NCI-H187 treated with DMSO at 0.1 percent for 48 hours (cell line): ENCODE measurements around the gene PIGQ.
"Not testable (repeated sequence)": the region's sequence is repeated elsewhere in the genome, so short reads cannot be mapped to it uniquely, and the experiment has no call there.

Experiments used
- DNase-seq: peaks from one replicate; lab custom pipeline; 2025; lab: John Stamatoyannopoulos, UW

Gene PIGQ

GRCh38 chr16:586047-586644 is 16.4 kb downstream of the PIGQ start:
- no peak for DNase-seq

DNA sequence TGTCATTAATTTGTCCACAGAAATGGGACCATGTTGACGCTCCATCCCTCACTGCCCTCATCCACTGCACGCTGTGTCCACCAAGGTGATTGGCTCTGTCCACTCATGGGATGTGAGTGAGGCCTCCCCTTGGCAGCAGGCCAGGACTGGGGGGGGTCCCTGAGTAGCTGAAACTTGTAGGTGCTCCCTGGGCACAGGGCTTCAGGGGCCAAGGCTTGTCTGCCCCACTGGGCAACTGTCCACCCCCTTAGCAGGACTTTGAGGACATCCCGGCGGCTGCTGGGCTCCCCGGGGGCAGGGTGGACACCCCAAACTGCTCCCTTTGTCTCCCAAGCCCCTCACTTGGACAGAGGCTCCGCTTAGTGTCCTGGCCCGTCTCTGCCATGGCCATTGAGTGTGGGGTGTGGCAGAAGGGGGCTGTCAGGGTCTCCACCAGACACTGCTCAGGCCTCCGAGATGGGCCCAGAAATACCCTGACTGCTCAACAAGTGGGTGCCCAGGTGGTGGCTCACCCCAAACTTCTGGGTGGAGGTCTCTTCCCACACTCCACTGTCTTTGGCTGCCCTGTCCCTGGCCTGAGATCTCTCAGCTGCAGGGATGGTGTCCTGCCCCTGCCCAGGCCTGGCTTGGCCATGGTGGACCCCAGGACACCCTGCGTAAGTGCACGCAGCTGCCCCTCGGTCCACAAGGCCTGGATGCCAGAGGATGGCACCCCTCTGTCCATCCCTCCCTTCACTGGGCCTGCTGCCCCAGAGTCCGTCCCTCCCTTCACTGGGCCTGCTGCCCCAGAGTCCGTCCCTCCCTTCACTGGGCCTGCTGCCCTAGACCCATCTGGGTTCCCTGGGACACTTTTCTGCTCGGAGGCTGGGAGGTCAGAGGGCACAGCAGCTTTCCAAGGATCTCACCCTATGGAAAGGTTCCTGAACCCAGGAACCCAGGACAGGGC is 17.1 kb downstream of the PIGQ start:
- DNase-seq: no peak

- no peak for DNase-seq
These were observed 18.8 kb downstream of the PIGQ start for GRCh38 chr16:588639-588888.

DNA sequence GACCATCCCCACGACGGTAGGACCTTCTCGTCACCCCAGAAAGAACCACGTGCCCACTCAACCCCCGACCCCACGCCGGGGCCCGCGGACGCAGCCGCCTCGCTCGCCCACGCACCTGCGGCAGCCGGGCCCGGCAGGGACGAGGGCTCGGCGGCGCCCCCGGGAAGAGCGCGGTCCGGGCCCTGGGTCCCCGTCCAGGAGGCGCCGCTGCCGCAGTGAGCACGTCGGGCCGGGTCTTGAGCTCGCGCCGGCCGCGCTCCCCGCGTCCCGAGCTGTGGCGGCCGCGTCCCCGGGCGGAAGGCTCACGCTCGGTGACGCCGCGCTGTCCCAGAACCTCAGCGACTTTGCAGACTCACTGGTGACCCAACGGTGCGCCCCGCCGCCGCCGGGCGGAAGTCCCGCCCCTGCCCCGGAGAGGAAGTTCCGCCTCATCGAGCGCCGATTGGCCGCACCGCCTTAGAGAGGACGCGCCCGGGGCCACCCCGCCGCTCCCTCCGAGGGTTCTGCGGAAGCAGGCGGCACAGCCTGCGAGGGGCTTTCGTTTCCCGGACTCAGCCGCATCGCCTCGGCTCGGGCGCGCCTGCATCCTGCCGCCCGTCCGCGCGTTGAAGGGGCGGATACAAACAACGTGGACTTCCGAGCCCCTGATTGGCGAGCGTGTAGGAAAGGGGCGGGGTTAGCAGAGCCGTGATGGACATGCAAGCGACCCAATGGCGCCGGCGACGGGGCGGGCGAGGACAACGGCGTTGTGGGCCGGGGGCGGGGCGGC is 19.3 kb downstream of the PIGQ start:
- peak; percentile 83 for DNase-seq

DNA sequence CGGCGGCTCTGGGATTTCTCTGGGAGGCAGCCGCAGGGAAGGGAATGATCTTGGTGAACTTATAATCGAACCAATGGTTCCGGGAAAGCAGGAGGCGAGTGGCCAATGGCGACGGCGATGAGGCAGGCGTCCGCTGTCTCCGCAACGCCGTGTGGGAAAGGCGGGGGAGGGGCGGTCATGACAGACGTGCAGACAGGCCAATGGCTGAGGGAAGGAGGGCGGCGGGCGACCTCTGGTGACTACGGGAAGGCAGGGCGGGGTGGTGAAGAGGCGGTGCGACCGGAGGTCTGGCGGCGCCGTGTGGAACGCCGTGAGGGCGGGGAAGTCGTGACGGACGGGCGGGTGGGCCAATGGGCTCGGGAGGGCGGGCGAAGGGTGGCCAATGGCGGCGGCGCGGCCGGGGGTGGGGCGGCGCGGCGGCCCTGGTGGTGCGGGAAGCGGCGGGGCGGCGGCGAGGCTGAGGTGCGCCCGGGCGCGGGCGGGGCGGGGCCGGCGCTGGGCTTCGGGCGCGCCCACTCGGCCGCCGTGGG is 20.0 kb downstream of the PIGQ start, which contains the start of gene RAB40C:
RAB40C (plus strand) TSS at position 409 of the 530 bp plus-strand sequence. CDS start 226 bp downstream, outside the sequence.
- DNase-seq: peak; percentile 96

- no peak for DNase-seq
These were observed 20.5 kb downstream of the PIGQ start for GRCh38 chr16:590188-590814.

DNA sequence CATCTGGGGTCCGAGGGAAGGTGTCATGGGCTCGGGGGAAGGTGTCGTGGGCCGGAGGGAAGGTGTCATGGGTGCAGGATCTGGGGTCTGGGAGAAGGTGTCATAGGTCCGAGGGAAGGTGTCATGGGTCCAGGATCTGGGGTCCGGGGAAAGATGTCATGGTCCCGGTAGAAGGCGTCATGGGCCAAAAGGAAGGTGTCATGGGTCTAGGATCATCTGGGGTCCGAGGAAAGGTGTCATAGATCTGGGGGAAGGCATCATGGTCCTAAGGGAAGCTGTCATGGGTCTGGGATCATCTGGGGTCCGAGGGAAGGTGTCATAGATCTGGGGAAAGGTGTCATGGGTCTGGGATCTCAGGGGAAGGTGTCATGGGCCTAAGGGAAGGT is 21.0 kb downstream of the PIGQ start:
- DNase-seq: no peak

DNA sequence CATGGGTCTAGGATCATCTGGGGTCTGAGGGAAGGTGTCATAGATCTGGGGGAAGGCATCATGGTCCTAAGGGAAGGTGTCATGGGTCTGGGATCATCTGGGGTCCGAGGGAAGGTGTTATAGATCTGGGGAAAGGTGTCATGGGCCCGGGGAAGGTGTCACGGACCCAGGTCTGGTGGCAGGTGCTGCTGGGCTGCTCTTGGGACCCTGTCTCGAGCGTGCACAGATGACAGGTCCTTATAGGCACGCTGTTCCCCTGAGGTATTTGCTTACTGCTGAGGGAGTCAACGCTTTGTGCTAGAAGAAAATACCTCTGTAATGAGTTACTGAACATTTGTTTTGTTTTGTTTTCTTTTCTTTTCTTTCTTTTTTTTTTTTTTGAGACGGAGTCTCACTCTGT is 21.5 kb downstream of the PIGQ start:
- DNase-seq: no peak

DNA sequence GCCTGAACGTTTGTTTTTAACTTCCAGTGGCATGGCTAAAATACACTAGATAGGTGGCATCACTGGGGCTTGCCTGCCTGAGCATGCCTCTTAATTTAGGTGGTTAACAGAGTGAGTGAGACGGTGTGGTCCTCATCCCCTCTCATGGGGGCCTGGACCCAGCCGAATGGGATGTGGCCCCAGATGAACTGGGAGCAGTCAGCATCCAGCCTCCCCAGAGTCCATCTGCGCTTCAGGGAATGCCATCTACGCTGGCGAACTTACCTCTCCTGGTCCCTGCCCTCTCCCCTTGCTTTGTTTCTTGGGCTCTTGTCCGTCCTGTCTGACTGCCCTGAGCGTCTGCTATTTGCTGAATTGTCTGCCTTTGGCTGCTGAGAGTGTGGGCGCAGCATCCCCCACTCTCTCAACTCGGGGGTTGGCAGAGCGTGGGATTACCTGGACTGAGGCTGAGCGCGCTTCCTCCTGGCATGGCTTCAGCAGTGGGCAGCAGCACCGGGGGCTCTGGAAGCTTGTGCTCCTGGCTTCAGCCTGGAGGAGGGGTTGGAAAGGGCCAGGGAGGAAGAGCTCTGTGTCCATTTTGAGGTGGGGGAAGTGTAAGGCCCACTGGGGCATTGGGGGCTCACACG is 22.2 kb downstream of the PIGQ start:
- no peak for DNase-seq

DNA sequence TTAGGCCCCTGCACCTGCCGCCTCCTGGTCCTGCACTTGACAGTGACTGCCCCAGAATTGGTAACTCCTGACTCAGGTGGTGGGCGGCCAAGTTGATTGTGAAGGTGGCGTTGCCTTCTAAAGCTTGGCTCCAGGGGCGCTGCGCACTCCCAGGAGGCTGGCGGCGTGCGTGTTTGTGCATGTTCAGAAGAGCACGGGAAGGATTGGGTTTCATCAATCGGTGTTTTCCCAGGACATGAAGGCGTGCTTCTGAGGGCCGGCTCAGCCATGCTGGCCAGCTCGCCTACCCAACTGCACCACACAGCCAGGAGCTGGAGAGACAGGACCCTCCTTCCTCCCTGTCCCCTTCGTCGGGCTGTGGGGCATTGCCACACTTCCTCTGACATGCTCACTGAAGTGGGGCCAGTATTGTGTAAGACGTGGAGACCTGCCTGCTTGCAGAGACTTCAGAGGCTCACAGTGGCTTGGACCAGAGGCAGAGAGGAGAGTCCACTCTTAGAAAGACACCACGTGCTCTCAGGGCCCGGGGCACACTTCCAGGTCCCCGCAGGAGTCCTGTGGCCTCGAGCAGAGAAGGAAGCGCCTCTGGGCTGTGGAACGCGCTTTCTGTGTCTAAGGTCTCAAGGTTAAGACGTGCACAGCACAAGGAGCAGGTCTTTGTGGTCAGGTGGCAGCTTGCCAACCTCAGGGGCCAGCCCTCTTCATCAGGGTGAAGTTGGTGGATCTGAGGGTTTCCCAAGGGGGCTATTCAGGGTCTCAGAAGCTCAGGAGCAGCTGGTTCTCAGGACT is 22.9 kb downstream of the PIGQ start:
- peak; percentile 53 for DNase-seq

DNA sequence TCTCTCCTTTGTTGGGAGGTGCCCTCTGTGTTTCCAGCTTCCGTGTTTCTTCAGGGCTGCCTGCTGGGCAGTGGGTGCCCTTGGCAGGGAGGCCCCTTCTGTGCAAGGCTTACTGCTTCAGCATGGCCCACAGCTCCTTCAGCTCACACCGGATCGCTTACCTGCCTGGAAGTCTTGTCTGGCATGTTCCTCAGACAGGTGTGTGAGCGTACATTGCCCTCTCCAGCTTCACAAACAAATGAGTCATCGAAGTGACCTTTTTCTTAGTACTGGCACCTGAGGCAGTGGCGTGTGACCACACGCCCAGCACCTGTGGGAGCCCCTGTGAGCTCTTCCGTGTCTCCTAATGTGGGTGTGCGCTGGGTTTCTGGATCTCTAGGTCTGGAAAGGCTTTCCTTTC is 23.6 kb downstream of the PIGQ start:
- peak; percentile 63 for DNase-seq

GRCh38 chr16:593807-594206 is 24.0 kb downstream of the PIGQ start:
- no peak for DNase-seq

DNA sequence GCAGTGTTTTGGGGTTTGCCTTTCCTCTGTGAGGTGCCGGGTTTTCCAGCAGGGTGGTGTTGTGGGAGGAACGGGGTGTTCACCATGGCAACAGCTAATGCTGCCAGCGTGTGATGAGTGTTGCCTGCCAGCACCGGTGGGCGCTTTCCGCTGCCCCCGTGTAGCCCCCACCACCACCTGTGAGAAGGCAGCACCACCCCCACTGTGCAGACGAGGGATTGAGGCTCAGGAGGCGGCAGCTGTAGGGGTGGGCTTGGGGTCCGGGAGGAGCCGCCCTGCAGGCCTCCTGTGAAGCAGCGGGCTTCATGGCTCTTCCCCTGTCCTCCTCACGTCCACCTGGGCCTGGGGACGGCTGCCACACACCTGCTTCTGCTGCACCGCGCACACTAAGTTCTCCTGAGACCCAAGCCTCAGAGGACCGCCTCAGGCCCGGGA is 25.3 kb downstream of the PIGQ start:
- DNase-seq: no peak

DNA sequence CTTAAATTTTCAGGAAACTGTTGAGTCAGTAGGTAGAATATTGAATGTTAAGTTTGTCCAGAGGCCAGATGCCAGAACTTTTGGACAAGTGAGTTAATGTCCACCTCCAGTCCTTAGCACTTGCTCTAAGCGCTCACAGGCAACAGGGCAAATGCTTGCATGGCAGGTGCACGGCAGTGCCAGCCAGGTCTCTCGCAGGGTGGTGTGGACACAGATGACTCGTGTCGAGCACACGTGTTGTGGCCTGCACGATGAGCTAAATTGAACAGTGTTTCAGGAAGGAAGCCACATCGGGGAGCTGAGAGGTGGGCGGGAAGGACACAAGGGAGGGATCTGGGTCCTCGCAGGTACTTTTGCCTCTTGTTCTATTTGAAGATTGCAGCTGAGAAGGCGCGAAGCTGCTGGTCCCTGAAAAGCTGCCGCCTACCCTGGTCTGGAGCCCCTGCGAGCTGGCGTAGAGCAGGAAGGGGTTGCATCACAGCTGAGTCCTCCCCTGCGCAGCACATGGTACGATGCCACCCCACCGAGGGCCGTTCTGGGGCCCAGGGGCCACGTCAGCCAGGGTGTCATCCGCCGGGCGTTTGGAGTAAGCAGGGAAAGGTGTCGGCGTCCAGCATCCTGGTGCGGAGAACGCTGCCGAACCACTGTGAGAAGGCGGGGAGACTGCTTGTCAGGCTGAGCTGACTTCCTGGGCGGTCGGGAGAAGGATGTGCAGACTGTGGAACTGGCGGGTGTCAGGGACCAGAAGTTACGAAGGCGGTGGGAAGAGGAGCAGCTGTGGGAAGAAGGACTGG is 26.4 kb downstream of the PIGQ start:
- DNase-seq: no peak

DNA sequence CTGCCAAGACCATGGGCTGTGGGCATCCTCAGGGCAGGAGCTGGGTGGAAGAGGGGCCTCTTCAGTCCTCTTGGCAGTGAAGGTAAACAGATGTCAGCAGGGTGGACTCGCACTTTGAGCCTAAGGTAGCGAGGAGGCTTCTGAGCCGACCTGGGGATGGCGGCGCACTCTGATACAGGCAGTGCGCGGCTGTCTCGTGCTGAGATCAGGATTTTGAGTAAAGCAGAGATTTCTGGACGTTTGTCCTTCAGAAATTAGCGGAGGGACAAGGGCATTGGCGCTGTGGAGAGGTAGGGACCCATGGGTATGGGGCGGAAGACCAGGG is 26.9 kb downstream of the PIGQ start:
- DNase-seq: no peak

DNA sequence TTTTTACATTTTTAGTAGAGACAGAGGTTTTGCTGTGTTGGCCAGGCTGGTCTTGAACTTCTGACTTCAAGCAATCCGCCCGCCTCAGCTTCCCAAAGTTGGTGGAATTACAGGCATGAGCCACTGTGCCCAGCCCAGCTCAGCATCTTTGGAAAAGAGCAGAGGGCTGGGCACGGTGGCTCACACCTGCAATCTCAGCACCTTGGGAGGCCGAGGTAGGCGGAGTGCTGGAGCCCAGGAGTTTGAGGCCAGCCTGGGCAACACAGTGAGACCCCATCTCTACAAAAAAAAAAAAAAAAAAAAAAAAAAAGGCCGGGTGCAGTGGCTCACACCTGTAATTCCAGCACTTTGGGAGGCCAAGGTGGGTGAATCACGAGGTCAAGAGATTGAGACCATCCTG is 27.9 kb downstream of the PIGQ start:
- not testable (repeated sequence) for DNase-seq

- no peak for DNase-seq
These were observed 29.3 kb downstream of the PIGQ start for GRCh38 chr16:598823-599739.

GRCh38 chr16:600781-601180 is 31.0 kb downstream of the PIGQ start:
- DNase-seq: no peak

- no peak for DNase-seq
These were observed 34.2 kb downstream of the PIGQ start for GRCh38 chr16:603933-604332.
